PC-3 (cell line): ENCODE results near the gene VDAC1. TPM values are rescaled to one million over a fixed set of nuclear protein-coding genes. Genes with fewer than 3 reads are reported as not detected.

ENCODE experiments used
- ATAC-seq: fragments of 200-7000 bp; cut with Tn5 transposase; 2 replicates; pipeline ENCODE4 v1.9.1; 2020; ENCODE audit warnings: mild to moderate bottlenecking, moderate library complexity
- BruUV-seq: library from RNA; stranded (reverse); fragments of 400-500 nt; replicated peaks from 2 replicates; lab custom pipeline; 2021; lab: Mats Ljungman, UMichigan
- CTCF ChIA-PET: fragments of 300-600 bp; sonication (Branson Sonifier 250); formaldehyde crosslinking; loops from one replicate; lab custom pipeline; 2022; ENCODE audit warnings: antibody characterized with exemption; lab: Charles Lee
- POLR2A ChIA-PET: fragments of 300-600 bp; sonication (Branson Sonifier 250); formaldehyde crosslinking; loops from one replicate; lab custom pipeline; 2022; ENCODE audit warnings: antibody characterized with exemption; ENCODE audit not compliant: unreplicated experiment; lab: Charles Lee
- DNase-seq: peaks from one replicate; pipeline ENCODE4 v3.0.0-alpha.2; 2015
- H2AFZ ChIP-seq: fragments of 300-600 bp; sonication (generic); 2 replicates; pipeline ENCODE4 v1.6.0; 2016; ENCODE audit warnings: antibody characterized with exemption, low read length
- H3F3A ChIP-seq: fragments of 300-600 bp; sonication (generic); one replicate; pipeline ENCODE4 v1.6.0; 2017; ENCODE audit warnings: antibody characterized with exemption, low read length, control low read depth, mild to moderate bottlenecking; ENCODE audit not compliant: unreplicated experiment
- H3K27ac ChIP-seq: fragments of 300-600 bp; sonication (generic); 2 replicates; pipeline ENCODE4 v1.5.1; 2016; ENCODE audit warnings: mild to moderate bottlenecking, low read length
- H3K27me3 ChIP-seq: fragments of 300-600 bp; sonication (generic); 2 replicates; pipeline ENCODE4 v1.6.1; 2016; ENCODE audit warnings: low read length, mixed read lengths
- H3K36me3 ChIP-seq: fragments of 300-600 bp; sonication (generic); 2 replicates; pipeline ENCODE4 v1.6.1; 2016; ENCODE audit warnings: low read depth, mixed run types, low read length, mixed read lengths
- H3K4me1 ChIP-seq: fragments of 300-600 bp; sonication (generic); 2 replicates; pipeline ENCODE4 v1.5.1; 2016; ENCODE audit warnings: low read length; ENCODE audit not compliant: insufficient read depth
- H3K4me2 ChIP-seq: fragments of 300-600 bp; sonication (generic); 2 replicates; pipeline ENCODE4 v1.6.0; 2016; ENCODE audit warnings: low read length
- H3K4me3 ChIP-seq: fragments of 300-600 bp; sonication (generic); 2 replicates; pipeline ENCODE4 v1.5.1; 2016; ENCODE audit warnings: mild to moderate bottlenecking, low read length, mixed read lengths
- H3K79me2 ChIP-seq: fragments of 300-600 bp; sonication (generic); 2 replicates; pipeline ENCODE4 v1.6.1; 2017; ENCODE audit warnings: low read length, mixed read lengths
- H3K9ac ChIP-seq: fragments of 300-600 bp; sonication (generic); 2 replicates; pipeline ENCODE4 v1.6.0; 2016; ENCODE audit warnings: mild to moderate bottlenecking, low read length
- H3K9me2 ChIP-seq: fragments of 300-600 bp; sonication (generic); replicated peaks from 2 replicates; pipeline ENCODE4 v1.6.1; 2016; ENCODE audit warnings: mixed run types, low read length, mixed read lengths
- H3K9me3 ChIP-seq: fragments of 300-600 bp; sonication (generic); 2 replicates; pipeline ENCODE4 v1.6.1; 2016; ENCODE audit warnings: low read length, mixed read lengths
- H4K20me1 ChIP-seq: fragments of 300-600 bp; sonication (generic); 2 replicates; pipeline ENCODE4 v1.6.1; 2016; ENCODE audit warnings: low read length, mixed read lengths
- CTCF ChIP-seq: fragments of 300-600 bp; sonication (generic); conservative IDR thresholded peaks from 2 replicates; pipeline ENCODE4 v1.5.1; 2017; ENCODE audit warnings: antibody characterized with exemption, low read depth, mild to moderate bottlenecking, low read length
- EZH2 ChIP-seq: fragments of 300-600 bp; sonication (generic); IDR thresholded peaks from one replicate; pipeline ENCODE4 v1.6.1; 2017; ENCODE audit warnings: antibody characterized with exemption, mild to moderate bottlenecking, low read length; ENCODE audit not compliant: unreplicated experiment
- EZH2phosphoT487 ChIP-seq: fragments of 300-600 bp; sonication (generic); IDR thresholded peaks from 2 replicates; pipeline ENCODE4 v1.6.1; 2018; ENCODE audit warnings: mild to moderate bottlenecking, antibody characterized with exemption, low read length, borderline replicate concordance
- intact Hi-C: fragments of 100-400 bp; cut with micrococcal nuclease; formaldehyde crosslinking; loops from 2 replicates; pipeline ENCODE4 v1.9.0; 2023
- total RNA-seq: library from RNA; depleted of rRNA; stranded (reverse); fragments of >200 nt; gene quantifications from 2 replicates; pipeline ENCODE4 v1.2.3, GENCODE V29; 2014

The VDAC1 gene
- total RNA-seq, 1 experiment from 2014 or later = 220 TPM

- BruUV-seq = no TSS peak
- Histone ChIP-seq H3F3A (no peaks in the 10 kb centered on the region), H3K36me3 (peaks cover 14% of the 10 kb centered on the region; the same call in 1 of the 2 replicates), H3K4me1 (peaks cover 43% of the 10 kb centered on the region), H2AFZ (no peak overlapping the region), H3K79me2 (peaks cover 95% of the 10 kb centered on the region), H3K9me3 (no peaks in the 10 kb centered on the region), H3K9ac (no peak overlapping the region), H3K27me3 (no peaks in the 10 kb centered on the region), H3K4me2 (no peak overlapping the region), H4K20me1 (peaks cover 77% of the 10 kb centered on the region), H3K9me2 (no peaks in the 10 kb centered on the region), H3K27ac (no peak overlapping the region), H3K4me3 (no peak overlapping the region)
- DNase-seq = no peak
- POLR2A ChIA-PET = no interaction called here
- ATAC-seq = no peak
- CTCF ChIA-PET = interaction anchor here (0.7 kb wide), 1 partner anchor 711 kb away, joined by 3 read pairs; no protein-coding TSS in a partner anchor
- intact Hi-C loops = no loop called here
- no peak for TF ChIP-seq CTCF
- no peak for TF ChIP-seq EZH2
- TF ChIP-seq EZH2phosphoT487 = no peak
Observed at GRCh38 chr5:133998042-133998441, 6.7 kb downstream of the VDAC1 start.

- TF ChIP-seq EZH2 (no peak), CTCF (peak; percentile 70)
- Histone ChIP-seq H3K9me2 (no peaks in the 10 kb centered on the region), H3K27ac (no peak overlapping the region), H3K79me2 (peaks cover 93% of the 10 kb centered on the region), H3K27me3 (no peaks in the 10 kb centered on the region), H3F3A (no peaks in the 10 kb centered on the region), H3K36me3 (peaks cover 10% of the 10 kb centered on the region), H4K20me1 (peaks cover 73% of the 10 kb centered on the region), H3K4me2 (no peak overlapping the region), H3K9me3 (no peaks in the 10 kb centered on the region), H3K9ac (no peak overlapping the region), H3K4me3 (no peak overlapping the region), H3K4me1 (peaks cover 40% of the 10 kb centered on the region), H2AFZ (no peak overlapping the region)
- no TSS peak for BruUV-seq
- CTCF ChIA-PET = no interaction called here
- intact Hi-C loops = no loop called here
- POLR2A ChIA-PET = no interaction called here
- ATAC-seq = no peak
- DNase-seq = peak; percentile 26
Observed at GRCh38 chr5:133996683-133997252, 8.0 kb downstream of the VDAC1 start.

- Histone ChIP-seq H3K4me2 (no peak overlapping the region), H3K9me2 (no peaks in the 10 kb centered on the region), H3F3A (no peaks in the 10 kb centered on the region), H3K9me3 (no peaks in the 10 kb centered on the region), H3K4me3 (no peak overlapping the region), H3K9ac (no peak overlapping the region), H2AFZ (no peak overlapping the region), H3K36me3 (peaks cover 12% of the 10 kb centered on the region), H3K27me3 (no peaks in the 10 kb centered on the region), H3K27ac (no peak overlapping the region), H4K20me1 (peaks cover 71% of the 10 kb centered on the region), H3K4me1 (peaks cover 39% of the 10 kb centered on the region), H3K79me2 (peaks cover 93% of the 10 kb centered on the region)
- BruUV-seq = no TSS peak
- ATAC-seq (no peak), DNase-seq (no peak)
- TF ChIP-seq CTCF (no peak), EZH2phosphoT487 (no peak), EZH2 (no peak)
- ChIA-PET CTCF (no interaction called here), POLR2A (interaction anchor here (0.7 kb wide), 1 partner anchor 484 kb away, joined by 3 read pairs; no protein-coding TSS in a partner anchor)
- intact Hi-C loops = no loop called here
Observed at GRCh38 chr5:133995883-133996563, 8.8 kb downstream of the VDAC1 start.
